Neuron (in vitro differentiated cells): ENCODE measurements around the gene SULF2.

Experiments
- H2AFZ ChIP-seq: one replicate; pipeline ENCODE4 v1.6.1; 2013; ENCODE audit warnings: low read depth, mild to moderate bottlenecking, inconsistent platforms, low read length, moderate library complexity
- H3K27me3 ChIP-seq: one replicate; pipeline ENCODE4 v1.6.1; 2013; ENCODE audit warnings: low read length; ENCODE audit not compliant: insufficient read depth
- H3K36me3 ChIP-seq: one replicate; pipeline ENCODE4 v1.6.1; 2013; ENCODE audit warnings: low read length; ENCODE audit not compliant: insufficient read depth
- H3K4me1 ChIP-seq: one replicate; pipeline ENCODE4 v1.6.1; 2013; ENCODE audit warnings: low read length; ENCODE audit not compliant: insufficient read depth
- H3K4me3 ChIP-seq: 2 replicates; pipeline ENCODE4 v1.5.1; 2013; ENCODE audit warnings: mild to moderate bottlenecking, low read length, moderate library complexity
- H3K9me3 ChIP-seq: one replicate; pipeline ENCODE4 v1.6.1; 2013; ENCODE audit warnings: low read length

SULF2 gene

GRCh38 chr20:47662483-47663353, 122.6 kb downstream of the SULF2 start:
- Histone ChIP-seq H3K4me3 (no peak overlapping the region), H2AFZ (no peak overlapping the region), H3K27me3 (no peaks in the 10 kb centered on the region), H3K4me1 (peaks cover 14% of the 10 kb centered on the region), H3K36me3 (peaks cover 29% of the 10 kb centered on the region), H3K9me3 (no peaks in the 10 kb centered on the region)

- Histone ChIP-seq H2AFZ (no peak overlapping the region), H3K27me3 (no peaks in the 10 kb centered on the region), H3K9me3 (no peaks in the 10 kb centered on the region), H3K36me3 (peaks cover 33% of the 10 kb centered on the region), H3K4me1 (peaks cover 14% of the 10 kb centered on the region), H3K4me3 (no peak overlapping the region)
These were observed 123.6 kb downstream of the SULF2 start for GRCh38 chr20:47661714-47662113.

GRCh38 chr20:47660983-47661700, 124.1 kb downstream of the SULF2 start:
- Histone ChIP-seq H3K9me3 (no peaks in the 10 kb centered on the region), H3K4me3 (no peak overlapping the region), H2AFZ (no peak overlapping the region), H3K27me3 (no peaks in the 10 kb centered on the region), H3K4me1 (peaks cover 14% of the 10 kb centered on the region), H3K36me3 (peaks cover 33% of the 10 kb centered on the region)

- Histone ChIP-seq H3K36me3 (peaks cover 29% of the 10 kb centered on the region), H3K27me3 (no peaks in the 10 kb centered on the region), H3K4me3 (no peak overlapping the region), H3K4me1 (peaks cover 14% of the 10 kb centered on the region), H2AFZ (no peak overlapping the region), H3K9me3 (no peaks in the 10 kb centered on the region)
These were observed 124.7 kb downstream of the SULF2 start for GRCh38 chr20:47660602-47660905.

- Histone ChIP-seq H3K9me3 (no peaks in the 10 kb centered on the region), H3K36me3 (peaks cover 32% of the 10 kb centered on the region), H3K4me1 (peaks cover 13% of the 10 kb centered on the region), H3K4me3 (no peak overlapping the region), H3K27me3 (no peaks in the 10 kb centered on the region), H2AFZ (no peak overlapping the region)
These were observed 125.2 kb downstream of the SULF2 start for GRCh38 chr20:47659904-47660601.

- H3K9me3 ChIP-seq, result no peaks in the 10 kb centered on the region
- H3K4me1 ChIP-seq, result peaks cover 30% of the 10 kb centered on the region
- peaks cover 41% of the 10 kb centered on the region for H3K36me3 ChIP-seq
- H2AFZ ChIP-seq, result no peak overlapping the region
- H3K4me3 ChIP-seq, result no peak overlapping the region
- no peaks in the 10 kb centered on the region for H3K27me3 ChIP-seq
These were observed 129.0 kb downstream of the SULF2 start for GRCh38 chr20:47656318-47656717.

- Histone ChIP-seq H3K27me3 (no peaks in the 10 kb centered on the region), H2AFZ (no peak overlapping the region), H3K4me3 (no peak overlapping the region), H3K4me1 (peaks cover 30% of the 10 kb centered on the region), H3K9me3 (no peaks in the 10 kb centered on the region), H3K36me3 (peaks cover 45% of the 10 kb centered on the region)
These were observed 129.6 kb downstream of the SULF2 start for GRCh38 chr20:47655635-47656034.

- peaks cover 45% of the 10 kb centered on the region for H3K36me3 ChIP-seq
These were observed 130.9 kb downstream of the SULF2 start for GRCh38 chr20:47654370-47654769.

GRCh38 chr20:47653869-47654268, 131.4 kb downstream of the SULF2 start:
- Histone ChIP-seq H3K4me3 (no peak overlapping the region), H3K9me3 (no peaks in the 10 kb centered on the region), H2AFZ (no peak overlapping the region), H3K27me3 (no peaks in the 10 kb centered on the region), H3K4me1 (peaks cover 26% of the 10 kb centered on the region), H3K36me3 (peaks cover 45% of the 10 kb centered on the region)

More at GRCh38 chr20:47654370-47654769, 130.9 kb downstream of the SULF2 start:
- no peaks in the 10 kb centered on the region for H3K27me3 ChIP-seq
- H2AFZ ChIP-seq, result no peak overlapping the region
- H3K9me3 ChIP-seq, result no peaks in the 10 kb centered on the region
- H3K4me1 ChIP-seq, result peaks cover 30% of the 10 kb centered on the region
- no peak overlapping the region for H3K4me3 ChIP-seq

GRCh38 chr20:47652794-47653193, 132.5 kb downstream of the SULF2 start:
- Histone ChIP-seq H3K27me3 (no peaks in the 10 kb centered on the region), H3K4me1 (peaks cover 26% of the 10 kb centered on the region), H2AFZ (no peak overlapping the region), H3K36me3 (peaks cover 42% of the 10 kb centered on the region), H3K4me3 (no peak overlapping the region), H3K9me3 (no peaks in the 10 kb centered on the region)

GRCh38 chr20:47652301-47652700, 133.0 kb downstream of the SULF2 start:
- H3K4me3 ChIP-seq, result no peak overlapping the region
- H2AFZ ChIP-seq, result no peak overlapping the region
- no peaks in the 10 kb centered on the region for H3K9me3 ChIP-seq
- H3K27me3 ChIP-seq, result no peaks in the 10 kb centered on the region
- H3K36me3 ChIP-seq, result peaks cover 40% of the 10 kb centered on the region
- H3K4me1 ChIP-seq, result peaks cover 26% of the 10 kb centered on the region

- H3K4me1 ChIP-seq, result peaks cover 14% of the 10 kb centered on the region
- H3K4me3 ChIP-seq, result no peak overlapping the region
- no peak overlapping the region for H2AFZ ChIP-seq
- no peaks in the 10 kb centered on the region for H3K9me3 ChIP-seq
- no peaks in the 10 kb centered on the region for H3K27me3 ChIP-seq
- peaks cover 45% of the 10 kb centered on the region for H3K36me3 ChIP-seq
These were observed 136.3 kb downstream of the SULF2 start for GRCh38 chr20:47648943-47649342.

GRCh38 chr20:47647994-47648393, 137.3 kb downstream of the SULF2 start:
- Histone ChIP-seq H2AFZ (no peak overlapping the region), H3K4me1 (peaks cover 4% of the 10 kb centered on the region), H3K4me3 (no peak overlapping the region), H3K9me3 (no peaks in the 10 kb centered on the region), H3K27me3 (no peaks in the 10 kb centered on the region), H3K36me3 (peaks cover 50% of the 10 kb centered on the region)
